Measurements from ENCODE around the gene HNF1A. TPM values are rescaled to one million over a fixed set of nuclear protein-coding genes. Genes with fewer than 3 reads are reported as not detected.

HNF1A gene, protein sequence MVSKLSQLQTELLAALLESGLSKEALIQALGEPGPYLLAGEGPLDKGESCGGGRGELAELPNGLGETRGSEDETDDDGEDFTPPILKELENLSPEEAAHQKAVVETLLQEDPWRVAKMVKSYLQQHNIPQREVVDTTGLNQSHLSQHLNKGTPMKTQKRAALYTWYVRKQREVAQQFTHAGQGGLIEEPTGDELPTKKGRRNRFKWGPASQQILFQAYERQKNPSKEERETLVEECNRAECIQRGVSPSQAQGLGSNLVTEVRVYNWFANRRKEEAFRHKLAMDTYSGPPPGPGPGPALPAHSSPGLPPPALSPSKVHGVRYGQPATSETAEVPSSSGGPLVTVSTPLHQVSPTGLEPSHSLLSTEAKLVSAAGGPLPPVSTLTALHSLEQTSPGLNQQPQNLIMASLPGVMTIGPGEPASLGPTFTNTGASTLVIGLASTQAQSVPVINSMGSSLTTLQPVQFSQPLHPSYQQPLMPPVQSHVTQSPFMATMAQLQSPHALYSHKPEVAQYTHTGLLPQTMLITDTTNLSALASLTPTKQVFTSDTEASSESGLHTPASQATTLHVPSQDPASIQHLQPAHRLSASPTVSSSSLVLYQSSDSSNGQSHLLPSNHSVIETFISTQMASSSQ
- 10 to 100 TPM; 23.0 to 71.3 (median 37.2) TPM for polyA plus RNA-seq
- long read RNA-seq, donor 1, partial matches to known transcripts = 42 of 61 reads
- long read RNA-seq, donor 1, other reads (novel, unspliced or antisense) = 10 of 61 reads
- long read RNA-seq, donor 2, partial matches to known transcripts = 5 of 5 reads
- long read RNA-seq, donor 2, other reads (novel, unspliced or antisense) = 0 of 5 reads
- long read RNA-seq, donor 3, partial matches to known transcripts = 26 of 29 reads
- long read RNA-seq, donor 3, other reads (novel, unspliced or antisense) = 0 of 29 reads
- long read RNA-seq, donor 4 = 0 reads
- long read RNA-seq, donor 5, partial matches to known transcripts = 43 of 46 reads
- long read RNA-seq, donor 5, other reads (novel, unspliced or antisense) = 0 of 46 reads
- long read RNA-seq, donor 6, partial matches to known transcripts = 24 of 28 reads
- long read RNA-seq, donor 6, other reads (novel, unspliced or antisense) = 0 of 28 reads
- long read RNA-seq, donor 7 = 0 reads
- long read RNA-seq, donor 8 = 0 reads
- long read RNA-seq, donor 9, partial matches to known transcripts = 0 of 2 reads
- long read RNA-seq, donor 9, other reads (novel, unspliced or antisense) = 0 of 2 reads
- long read RNA-seq, donor 10, partial matches to known transcripts = 8 of 15 reads
- long read RNA-seq, donor 10, other reads (novel, unspliced or antisense) = 5 of 15 reads

DNA sequence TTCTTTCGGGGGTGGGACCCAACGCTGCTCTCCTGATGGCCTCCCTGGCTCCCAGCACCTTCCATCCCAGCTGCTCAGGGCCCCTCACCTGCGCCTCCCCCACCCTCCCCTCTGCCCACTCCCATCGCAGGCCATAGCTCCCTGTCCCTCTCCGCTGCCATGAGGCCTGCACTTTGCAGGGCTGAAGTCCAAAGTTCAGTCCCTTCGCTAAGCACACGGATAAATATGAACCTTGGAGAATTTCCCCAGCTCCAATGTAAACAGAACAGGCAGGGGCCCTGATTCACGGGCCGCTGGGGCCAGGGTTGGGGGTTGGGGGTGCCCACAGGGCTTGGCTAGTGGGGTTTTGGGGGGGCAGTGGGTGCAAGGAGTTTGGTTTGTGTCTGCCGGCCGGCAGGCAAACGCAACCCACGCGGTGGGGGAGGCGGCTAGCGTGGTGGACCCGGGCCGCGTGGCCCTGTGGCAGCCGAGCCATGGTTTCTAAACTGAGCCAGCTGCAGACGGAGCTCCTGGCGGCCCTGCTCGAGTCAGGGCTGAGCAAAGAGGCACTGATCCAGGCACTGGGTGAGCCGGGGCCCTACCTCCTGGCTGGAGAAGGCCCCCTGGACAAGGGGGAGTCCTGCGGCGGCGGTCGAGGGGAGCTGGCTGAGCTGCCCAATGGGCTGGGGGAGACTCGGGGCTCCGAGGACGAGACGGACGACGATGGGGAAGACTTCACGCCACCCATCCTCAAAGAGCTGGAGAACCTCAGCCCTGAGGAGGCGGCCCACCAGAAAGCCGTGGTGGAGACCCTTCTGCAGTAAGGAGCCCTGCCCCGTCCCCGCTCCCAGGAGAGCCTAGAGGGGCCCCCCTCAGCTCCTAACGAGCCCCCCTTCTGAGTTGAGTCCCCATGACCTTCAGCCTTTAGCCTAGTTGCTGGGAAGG, at the start of gene HNF1A:
Gene HNF1A, plus strand, starts transcription at position 248 of the 924 bp plus-strand sequence. Its CDS starts 226 bp downstream, at position 474.
- 6 to 59% (median 38%) methylated on average over 32 to 40 of the region's 40 CpGs for WGBS, 3 donors
- Histone ChIP-seq H3K27ac (ENCODE audit: low read depth in 1 of 3, low read length in 2 of 3) (peak within 1 kb of the TSS; percentile 89 to 95 (median 91)), H3K4me3 (ENCODE audit: low read depth in 1 of 3, low read length in 3 of 3) (peak within 1 kb of the TSS; percentile 63 to 80 (median 65)), H3K36me3 (ENCODE audit: control insufficient read depth in 3 of 3, insufficient read depth in 2 of 3, low read depth in 1 of 3, low read length in 3 of 3) (peaks cover 0 to 76% (median 2%) of the 10 kb centered on the region in 3 donors), H3K27me3 (ENCODE audit: control insufficient read depth in 3 of 3, insufficient read depth in 3 of 3, low read length in 3 of 3) (no peaks in the 10 kb centered on the region), H3K4me1 (ENCODE audit: control insufficient read depth in 3 of 3, insufficient read depth in 2 of 3, low read depth in 1 of 3, low read length in 2 of 3) (peaks cover 0 to 38% (median 3%) of the 10 kb centered on the region in 3 donors), H3K9me3 (ENCODE audit: control insufficient read depth in 2 of 2, insufficient read depth in 1 of 2, low read depth in 1 of 2, low read length in 1 of 2) (no peaks in the 10 kb centered on the region)
- FAIRE-seq (no peak), DNase-seq (peak; percentile 96 to 97)

DNA sequence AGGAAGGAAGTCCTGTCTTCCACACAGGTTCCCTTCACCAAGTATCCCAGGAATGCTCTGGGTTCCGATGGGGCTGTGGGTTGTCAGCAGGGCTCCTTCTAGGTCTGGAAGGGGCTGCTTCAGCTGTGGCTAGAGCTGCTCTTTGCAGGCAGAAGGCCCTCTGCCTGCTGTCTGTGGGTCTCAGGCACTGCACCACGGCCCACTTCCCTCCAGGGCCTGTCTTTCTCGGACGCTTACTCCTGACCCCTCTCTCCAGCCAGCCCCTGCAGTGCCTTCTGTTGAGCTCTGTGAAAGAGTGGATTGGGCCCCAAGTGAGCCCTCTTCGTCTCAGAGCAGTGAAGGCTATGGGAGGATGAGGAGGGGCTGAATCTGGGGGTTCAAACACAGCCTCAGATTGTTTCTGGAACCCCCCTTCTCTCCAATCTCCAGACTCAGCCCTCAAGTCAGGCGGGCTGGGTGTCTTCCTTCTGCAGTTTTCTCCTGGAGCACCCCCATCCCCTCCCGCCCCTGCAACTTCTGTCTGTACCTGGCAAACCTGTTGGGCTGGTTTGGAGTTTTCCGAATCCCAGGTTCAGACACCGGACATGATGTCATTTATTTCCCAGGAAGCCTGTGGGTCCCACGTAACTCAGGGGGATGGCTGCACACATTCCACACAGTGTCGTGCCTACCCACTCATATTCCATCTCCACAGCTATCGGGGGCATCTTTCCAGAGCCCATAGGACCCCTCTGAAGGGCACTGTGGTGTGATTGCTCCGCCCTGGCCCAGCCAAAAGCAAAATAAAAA, 49.3 kb upstream of the HNF1A start:
- FAIRE-seq (no peak), DNase-seq (peak; percentile 46 to 88)
- H3K27me3 ChIP-seq (ENCODE audit: control insufficient read depth in 3 of 3, insufficient read depth in 3 of 3, low read length in 3 of 3) = no peaks in the 10 kb centered on the region
- H3K4me3 ChIP-seq (ENCODE audit: low read depth in 1 of 3, low read length in 3 of 3) = no peak overlapping the region
- H3K27ac ChIP-seq (ENCODE audit: low read depth in 1 of 3, low read length in 2 of 3) = peak overlapping the region in 1 of 3 donors; percentile 65
- WGBS, 3 donors = 31 to 55% (median 42%) methylated on average over 13 of the region's 13 CpGs
- peaks cover 0 to 4% (median 0%) of the 10 kb centered on the region in 3 donors for H3K4me1 ChIP-seq (ENCODE audit: control insufficient read depth in 3 of 3, insufficient read depth in 2 of 3, low read depth in 1 of 3, low read length in 2 of 3)
- no peaks in the 10 kb centered on the region for H3K9me3 ChIP-seq (ENCODE audit: control insufficient read depth in 2 of 2, insufficient read depth in 1 of 2, low read depth in 1 of 2, low read length in 1 of 2)
- H3K36me3 ChIP-seq (ENCODE audit: control insufficient read depth in 3 of 3, insufficient read depth in 2 of 3, low read depth in 1 of 3, low read length in 3 of 3) = no peaks in the 10 kb centered on the region

DNA sequence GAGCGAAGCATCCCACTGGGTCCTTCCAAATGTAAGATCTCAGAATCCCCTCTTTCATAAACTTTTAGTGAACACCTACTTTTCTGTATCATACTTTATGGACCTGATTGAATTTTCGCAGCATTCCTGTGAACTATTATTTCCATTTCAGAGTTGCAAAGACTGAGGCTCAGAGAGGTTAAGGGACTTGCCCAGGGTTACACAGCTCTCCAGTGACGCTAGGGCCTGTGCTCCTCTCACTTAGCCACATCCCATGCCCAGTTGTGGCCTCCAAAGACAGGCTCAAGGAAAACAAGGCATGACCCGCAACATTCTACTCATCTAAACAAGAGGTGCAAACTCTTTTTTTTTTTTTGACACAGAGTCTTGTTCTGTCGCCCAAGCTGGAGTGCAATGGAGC, 48.3 kb upstream of the HNF1A start:
- WGBS, 3 donors = 91 to 95% (median 95%) methylated on average over 5 of the region's 5 CpGs
- DNase-seq = no peak
- no peak overlapping the region for H3K27ac ChIP-seq (ENCODE audit: low read depth in 1 of 3, low read length in 2 of 3)

DNA sequence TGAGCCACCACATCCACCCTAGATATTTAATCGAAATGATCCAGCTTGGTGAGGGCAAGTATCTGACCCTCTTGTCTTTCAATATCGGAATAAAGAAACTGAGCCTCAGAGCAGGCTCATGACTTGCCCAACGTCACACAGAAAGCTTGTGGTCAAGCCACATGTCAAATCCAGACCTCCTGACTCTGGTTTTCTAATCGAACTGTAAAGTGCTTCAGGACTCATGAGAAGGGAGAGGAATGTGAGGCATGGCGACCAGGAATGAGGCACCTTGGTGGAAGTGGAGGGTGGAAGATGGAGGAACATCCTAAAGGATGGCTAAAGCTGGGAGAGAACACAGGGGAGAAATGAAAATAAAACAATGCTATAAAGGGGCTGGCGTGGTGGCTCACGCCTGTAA, 46.3 kb upstream of the HNF1A start:
- DNase-seq (no peak), FAIRE-seq (no peak)
- H3K4me1 ChIP-seq (ENCODE audit: control insufficient read depth in 3 of 3, insufficient read depth in 2 of 3, low read depth in 1 of 3, low read length in 2 of 3) = peaks cover 0 to 7% (median 0%) of the 10 kb centered on the region in 3 donors
- 74 to 84% (median 82%) methylated on average over 7 of the region's 7 CpGs for WGBS, 3 donors
- no peaks in the 10 kb centered on the region for H3K27me3 ChIP-seq (ENCODE audit: control insufficient read depth in 3 of 3, insufficient read depth in 3 of 3, low read length in 3 of 3)
- no peak overlapping the region for H3K27ac ChIP-seq (ENCODE audit: low read depth in 1 of 3, low read length in 2 of 3)
- H3K9me3 ChIP-seq (ENCODE audit: control insufficient read depth in 2 of 2, insufficient read depth in 1 of 2, low read depth in 1 of 2, low read length in 1 of 2) = no peaks in the 10 kb centered on the region
- H3K36me3 ChIP-seq (ENCODE audit: control insufficient read depth in 3 of 3, insufficient read depth in 2 of 3, low read depth in 1 of 3, low read length in 3 of 3) = no peaks in the 10 kb centered on the region
- H3K4me3 ChIP-seq (ENCODE audit: low read depth in 1 of 3, low read length in 3 of 3) = no peak overlapping the region

More for the DNA sequence above, 48.3 kb upstream of the HNF1A start:
- Histone ChIP-seq H3K4me3 (ENCODE audit: low read depth in 1 of 3, low read length in 3 of 3) (no peak overlapping the region), H3K27me3 (ENCODE audit: control insufficient read depth in 3 of 3, insufficient read depth in 3 of 3, low read length in 3 of 3) (no peaks in the 10 kb centered on the region), H3K4me1 (ENCODE audit: control insufficient read depth in 3 of 3, insufficient read depth in 2 of 3, low read depth in 1 of 3, low read length in 2 of 3) (peaks cover 0 to 4% (median 0%) of the 10 kb centered on the region in 3 donors), H3K9me3 (ENCODE audit: control insufficient read depth in 2 of 2, insufficient read depth in 1 of 2, low read depth in 1 of 2, low read length in 1 of 2) (no peaks in the 10 kb centered on the region), H3K36me3 (ENCODE audit: control insufficient read depth in 3 of 3, insufficient read depth in 2 of 3, low read depth in 1 of 3, low read length in 3 of 3) (no peaks in the 10 kb centered on the region)
- FAIRE-seq = no peak

DNA sequence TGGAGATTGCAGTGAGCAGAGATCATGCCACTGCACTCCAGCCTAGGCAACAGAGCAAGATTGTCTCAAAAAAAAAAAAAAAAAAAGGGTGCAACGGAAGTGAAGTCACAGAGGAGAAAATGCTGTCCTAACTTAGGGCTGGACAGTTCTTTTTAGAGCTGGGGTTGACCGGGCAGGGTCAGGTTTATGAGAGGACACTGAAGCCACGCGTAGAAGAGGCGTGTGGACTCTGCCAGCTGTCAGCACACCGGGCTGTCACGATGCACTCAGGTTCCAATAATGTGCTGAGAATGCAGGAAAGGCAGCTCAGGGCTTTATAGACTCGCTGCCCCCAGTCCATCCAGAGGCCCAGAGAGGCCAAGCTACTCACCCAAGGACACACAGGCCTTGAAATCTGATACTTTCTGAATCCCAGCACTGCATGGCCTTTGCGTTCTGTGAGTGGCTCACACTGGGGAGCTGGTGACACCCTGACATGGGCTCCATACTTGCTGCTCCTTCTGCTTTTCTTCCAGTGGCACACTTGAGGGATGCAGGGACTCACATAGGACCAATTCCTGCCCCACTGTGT, 45.3 kb upstream of the HNF1A start:
- Histone ChIP-seq H3K4me3 (ENCODE audit: low read depth in 1 of 3, low read length in 3 of 3) (no peak overlapping the region), H3K9me3 (ENCODE audit: control insufficient read depth in 2 of 2, insufficient read depth in 1 of 2, low read depth in 1 of 2, low read length in 1 of 2) (no peaks in the 10 kb centered on the region), H3K36me3 (ENCODE audit: control insufficient read depth in 3 of 3, insufficient read depth in 2 of 3, low read depth in 1 of 3, low read length in 3 of 3) (no peaks in the 10 kb centered on the region), H3K27ac (ENCODE audit: low read depth in 1 of 3, low read length in 2 of 3) (no peak overlapping the region), H3K27me3 (ENCODE audit: control insufficient read depth in 3 of 3, insufficient read depth in 3 of 3, low read length in 3 of 3) (no peaks in the 10 kb centered on the region), H3K4me1 (ENCODE audit: control insufficient read depth in 3 of 3, insufficient read depth in 2 of 3, low read depth in 1 of 3, low read length in 2 of 3) (peaks cover 0 to 8% (median 0%) of the 10 kb centered on the region in 3 donors)
- DNase-seq (no peak), FAIRE-seq (no peak)
- 24 to 72% (median 54%) methylated on average over 8 to 9 of the region's 9 CpGs for WGBS, 3 donors

DNA sequence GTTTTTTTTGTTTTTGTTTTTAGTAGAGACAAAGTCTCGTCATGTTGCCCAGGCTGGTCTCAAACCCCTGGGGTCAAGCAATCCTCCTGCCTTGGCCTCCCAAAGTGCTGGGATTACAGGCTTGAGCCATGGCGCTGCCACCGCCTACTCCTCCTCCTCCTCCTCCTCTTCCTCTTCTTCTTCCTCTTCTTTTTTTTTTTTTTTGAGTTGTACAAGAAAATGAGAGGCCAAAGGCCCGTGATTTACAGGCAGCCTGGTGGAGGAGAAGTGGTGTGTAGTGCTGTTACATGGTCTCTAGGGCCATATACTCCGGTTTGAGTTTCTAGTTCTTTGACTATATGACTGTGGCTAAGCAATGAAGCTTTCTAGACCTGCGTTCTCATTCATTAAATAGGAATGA, 44.6 kb upstream of the HNF1A start:
- no peaks in the 10 kb centered on the region for H3K9me3 ChIP-seq (ENCODE audit: control insufficient read depth in 2 of 2, insufficient read depth in 1 of 2, low read depth in 1 of 2, low read length in 1 of 2)
- DNase-seq (no peak), FAIRE-seq (no peak)
- WGBS, 3 donors = 77 to 85% (median 85%) methylated on average over 6 of the region's 6 CpGs
- peaks cover 0 to 6% (median 0%) of the 10 kb centered on the region in 3 donors for H3K4me1 ChIP-seq (ENCODE audit: control insufficient read depth in 3 of 3, insufficient read depth in 2 of 3, low read depth in 1 of 3, low read length in 2 of 3)
- no peaks in the 10 kb centered on the region for H3K27me3 ChIP-seq (ENCODE audit: control insufficient read depth in 3 of 3, insufficient read depth in 3 of 3, low read length in 3 of 3)
- H3K4me3 ChIP-seq (ENCODE audit: low read depth in 1 of 3, low read length in 3 of 3) = no peak overlapping the region
- H3K36me3 ChIP-seq (ENCODE audit: control insufficient read depth in 3 of 3, insufficient read depth in 2 of 3, low read depth in 1 of 3, low read length in 3 of 3) = no peaks in the 10 kb centered on the region
- no peak overlapping the region for H3K27ac ChIP-seq (ENCODE audit: low read depth in 1 of 3, low read length in 2 of 3)

DNA sequence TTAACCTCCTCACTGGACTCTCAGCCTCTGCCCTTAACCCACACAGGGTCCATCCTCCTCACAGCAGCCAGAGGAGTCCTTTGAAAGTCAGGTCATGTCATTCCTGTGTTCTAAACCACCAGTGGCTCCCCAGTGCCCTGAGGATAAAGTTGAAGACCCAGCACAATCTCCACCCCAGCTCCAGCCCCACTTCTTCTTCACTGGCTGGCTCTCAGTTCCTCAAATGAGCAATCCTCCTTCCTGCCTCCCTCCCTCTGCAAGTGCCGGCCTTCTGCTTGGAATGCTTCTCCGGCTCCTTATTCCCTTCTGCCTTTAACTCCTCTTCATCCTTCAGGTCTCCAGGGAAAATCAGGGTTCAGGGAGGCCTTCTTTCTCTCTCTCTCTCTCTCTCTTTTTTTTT, 42.1 kb upstream of the HNF1A start:
- Histone ChIP-seq H3K36me3 (ENCODE audit: control insufficient read depth in 3 of 3, insufficient read depth in 2 of 3, low read depth in 1 of 3, low read length in 3 of 3) (no peaks in the 10 kb centered on the region), H3K4me3 (ENCODE audit: low read depth in 1 of 3, low read length in 3 of 3) (no peak overlapping the region), H3K4me1 (ENCODE audit: control insufficient read depth in 3 of 3, insufficient read depth in 2 of 3, low read depth in 1 of 3, low read length in 2 of 3) (peaks cover 0 to 3% (median 0%) of the 10 kb centered on the region in 3 donors), H3K9me3 (ENCODE audit: control insufficient read depth in 2 of 2, insufficient read depth in 1 of 2, low read depth in 1 of 2, low read length in 1 of 2) (no peaks in the 10 kb centered on the region), H3K27me3 (ENCODE audit: control insufficient read depth in 3 of 3, insufficient read depth in 3 of 3, low read length in 3 of 3) (no peaks in the 10 kb centered on the region), H3K27ac (ENCODE audit: low read depth in 1 of 3, low read length in 2 of 3) (no peak overlapping the region)
- WGBS, 3 donors = 48 to 74% (median 71%) methylated on average over 2 of the region's 2 CpGs
- FAIRE-seq = no peak
- no peak for DNase-seq
